ENCODE measurements around the gene ARFRP1.

ARFRP1 gene

GRCh38 chr20:63701329-63702035 lies 6.3 kb downstream of the ARFRP1 start:
- no peak for DNase-seq

- DNase-seq, result no peak
Measured at GRCh38 chr20:63701051-63701328, 6.8 kb downstream of the ARFRP1 start.

- DNase-seq, result no peak
Measured at GRCh38 chr20:63700199-63701050, 7.4 kb downstream of the ARFRP1 start.

- no peak for DNase-seq
Measured at GRCh38 chr20:63699466-63700198, 8.1 kb downstream of the ARFRP1 start.

GRCh38 chr20:63698739-63699465 lies 8.9 kb downstream of the ARFRP1 start:
- DNase-seq, result no peak

GRCh38 chr20:63697868-63698545 lies 9.8 kb downstream of the ARFRP1 start:
- DNase-seq, result no peak

GRCh38 chr20:63697357-63697867 lies 10.4 kb downstream of the ARFRP1 start:
- DNase-seq, result no peak

GRCh38 chr20:63696628-63697356 lies 11.0 kb downstream of the ARFRP1 start, which contains the start of gene TNFRSF6B:
Gene TNFRSF6B, plus strand, starts transcription at chr20:63696652. Its CDS starts 116 bp downstream, at chr20:63696768.
- DNase-seq, result no peak

- DNase-seq, result no peak
Measured at GRCh38 chr20:63696306-63696627, 11.5 kb downstream of the ARFRP1 start.

- no peak for DNase-seq
Measured at GRCh38 chr20:63695424-63696305, 12.1 kb downstream of the ARFRP1 start.

GRCh38 chr20:63694584-63695423 lies 13.0 kb downstream of the ARFRP1 start:
- no peak for DNase-seq

GRCh38 chr20:63693733-63694583 lies 13.8 kb downstream of the ARFRP1 start:
- no peak for DNase-seq

- DNase-seq, result no peak
Measured at GRCh38 chr20:63693083-63693732, 14.6 kb downstream of the ARFRP1 start.

GRCh38 chr20:63692436-63693082 lies 15.2 kb downstream of the ARFRP1 start:
- DNase-seq, result no peak

GRCh38 chr20:63691711-63692435 lies 15.9 kb downstream of the ARFRP1 start:
- DNase-seq, result no peak

GRCh38 chr20:63690898-63691710 lies 16.7 kb downstream of the ARFRP1 start:
- no peak for DNase-seq
